ACHN (cell line): ENCODE results near the gene PIP4P1.
"Not testable (repeated sequence)": the region's sequence is repeated elsewhere in the genome, so short reads cannot be mapped to it uniquely, and the experiment has no call there.

ENCODE experiments used
- DNase-seq: peaks from one replicate; pipeline ENCODE4 v3.0.0-alpha.2; 2015
- in situ Hi-C: cut with HindIII; loops from 2 replicates; pipeline ENCODE4 v1.10.0; 2017; ENCODE audit warnings: low sequenced_read_pairs, low pct_ligation_motif_present, low pct_unique_long_range_greater_than_20kb

The PIP4P1 gene

DNA sequence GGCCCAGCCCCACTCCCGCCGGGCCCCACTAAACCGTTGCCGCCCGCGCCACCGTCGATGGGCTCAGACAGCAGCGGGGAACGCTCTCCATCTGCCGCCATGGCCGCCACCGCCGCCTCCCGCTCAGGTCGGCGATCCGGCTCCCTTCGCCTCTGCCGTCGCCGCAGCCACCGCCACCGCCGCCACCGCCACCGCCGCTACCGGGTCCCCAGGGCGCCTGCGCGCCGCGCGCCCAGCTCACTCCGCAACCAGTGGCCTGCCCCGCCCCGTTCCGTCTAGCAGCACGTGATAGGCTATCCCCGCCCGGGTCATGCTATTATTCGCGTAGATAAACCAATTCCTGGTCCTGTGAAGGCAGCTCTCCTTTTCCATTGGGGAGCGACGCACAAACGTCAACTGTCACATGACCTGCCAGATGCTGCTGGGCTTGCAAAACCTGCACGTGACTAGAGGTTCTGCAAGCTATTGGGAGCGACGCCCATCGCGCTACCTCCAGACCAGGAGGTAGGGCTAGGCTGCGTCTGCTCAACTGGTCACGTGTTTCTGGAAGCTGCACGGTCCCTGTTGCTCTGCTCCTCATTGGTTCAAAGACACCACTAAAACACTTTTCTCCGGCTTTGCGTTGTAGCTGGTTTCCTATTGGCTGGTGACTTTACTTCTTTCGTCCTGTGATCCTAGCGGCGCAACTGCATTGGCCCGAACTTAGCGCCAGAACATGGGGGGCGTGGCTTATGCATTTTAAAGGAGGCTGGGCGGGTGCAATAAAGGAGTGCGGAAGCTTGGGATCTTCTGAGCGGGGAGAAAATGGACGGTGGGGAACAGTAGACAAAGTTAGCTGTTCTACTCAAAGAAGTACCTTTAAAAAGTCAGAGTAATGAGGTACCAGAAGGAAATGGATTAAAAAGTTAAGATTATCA is at the start of gene PIP4P1:
PIP4P1 (minus strand) TSS at position 210 of the 917 bp plus-strand sequence; CDS start at position 101, 109 bp downstream.
- in situ Hi-C loops = no loop called here
- DNase-seq = peak; percentile 99

DNA sequence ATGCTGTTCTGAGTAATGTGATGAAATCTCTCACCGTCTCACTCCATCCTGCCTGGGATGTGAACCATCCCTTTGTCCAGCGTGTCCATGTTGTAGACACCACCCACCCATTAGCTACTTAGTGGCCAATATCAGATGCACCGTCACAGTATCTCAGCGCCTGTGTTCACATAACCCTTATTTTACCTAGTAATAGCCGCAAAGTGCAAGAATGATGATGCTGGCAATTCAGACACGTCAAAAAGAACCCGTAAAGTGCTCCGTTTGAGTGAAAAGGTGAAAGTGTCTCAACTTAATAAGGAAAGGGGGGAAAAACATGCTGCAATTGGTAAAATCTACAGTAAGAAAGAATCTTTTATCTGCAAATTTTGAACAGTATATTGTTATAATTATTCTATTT is 47.1 kb upstream of the PIP4P1 start:
- in situ Hi-C loops = no loop called here

DNA sequence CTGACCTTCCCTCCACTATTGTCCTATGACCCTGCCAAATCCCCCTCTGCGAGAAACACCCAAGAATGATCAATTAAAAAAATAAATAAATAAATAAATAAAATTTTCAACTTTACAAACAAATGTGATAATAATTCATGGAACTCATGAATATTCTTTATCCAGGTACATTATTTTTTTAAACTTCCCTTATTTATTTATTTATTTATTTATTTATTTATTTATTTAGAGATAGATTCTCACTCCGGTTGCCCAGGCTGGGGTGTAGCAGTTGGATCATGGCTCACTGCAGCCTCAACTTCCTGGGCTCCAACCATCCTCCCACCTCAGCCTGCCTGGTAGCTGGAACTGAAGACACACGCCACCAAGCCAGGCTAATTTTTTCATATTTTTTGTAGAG is 46.3 kb upstream of the PIP4P1 start:
- in situ Hi-C loops, DNase-seq: not testable (repeated sequence)

More for the DNA sequence above, 47.1 kb upstream of the PIP4P1 start:
- no peak for DNase-seq

DNA sequence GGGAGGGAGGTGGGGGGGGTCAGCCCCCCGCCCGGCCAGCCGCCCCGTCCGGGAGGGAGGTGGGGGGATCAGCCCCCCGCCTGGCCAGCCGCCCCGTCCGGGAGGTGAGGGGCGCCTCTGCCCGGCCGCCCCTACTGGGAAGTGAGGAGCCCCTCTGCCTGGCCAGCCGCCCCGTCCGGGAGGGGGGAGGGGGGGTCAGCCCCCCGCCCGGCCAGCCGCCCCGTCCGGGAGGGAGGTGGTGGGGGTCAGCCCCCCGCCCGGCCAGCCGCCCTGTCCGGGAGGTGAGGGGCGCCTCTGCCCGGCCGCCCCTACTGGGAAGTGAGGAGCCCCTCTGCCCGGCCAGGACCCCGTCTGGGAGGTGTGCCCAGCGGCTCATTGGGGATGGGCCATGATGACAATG is 45.5 kb upstream of the PIP4P1 start:
- DNase-seq, in situ Hi-C loops: not testable (repeated sequence)

DNA sequence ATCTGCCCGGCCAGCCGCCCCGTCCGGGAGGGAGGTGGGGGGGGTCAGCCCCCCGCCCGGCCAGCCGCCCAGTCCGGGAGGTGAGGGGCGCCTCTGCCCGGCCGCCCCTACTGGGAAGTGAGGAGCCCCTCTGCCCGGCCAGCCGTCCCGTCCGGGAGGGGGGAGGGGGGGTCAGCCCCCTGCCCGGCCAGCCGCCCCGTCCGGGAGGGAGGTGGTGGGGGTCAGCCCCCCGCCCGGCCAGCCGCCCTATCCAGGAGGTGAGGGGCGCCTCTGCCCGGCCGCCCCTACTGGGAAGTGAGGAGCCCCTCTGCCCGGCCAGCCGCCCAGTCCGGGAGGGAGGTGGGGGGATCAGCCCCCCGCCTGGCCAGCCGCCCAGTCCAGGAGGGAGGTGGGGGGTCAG is 45.0 kb upstream of the PIP4P1 start:
- in situ Hi-C loops, DNase-seq: not testable (repeated sequence)

DNA sequence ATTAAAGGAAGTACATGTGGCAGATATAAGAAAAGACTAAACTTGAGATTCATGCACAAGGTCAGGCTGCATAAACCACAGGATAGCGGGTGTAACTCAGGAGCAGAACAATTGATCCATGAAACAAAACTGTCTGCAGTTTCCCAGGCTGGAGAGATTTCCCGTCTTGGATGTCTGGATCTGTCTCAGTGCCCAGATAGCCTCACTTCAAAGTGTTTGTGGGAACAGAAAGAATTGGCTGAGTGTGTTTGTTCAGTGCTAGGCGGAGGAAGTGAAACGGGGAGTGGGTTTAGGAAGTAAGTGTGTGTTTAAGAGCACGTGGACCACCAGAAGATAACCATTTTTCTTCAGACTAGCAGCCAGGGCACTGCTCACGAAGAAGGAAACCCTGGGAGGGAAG is 42.7 kb upstream of the PIP4P1 start:
- in situ Hi-C loops = no loop called here
- DNase-seq = no peak

DNA sequence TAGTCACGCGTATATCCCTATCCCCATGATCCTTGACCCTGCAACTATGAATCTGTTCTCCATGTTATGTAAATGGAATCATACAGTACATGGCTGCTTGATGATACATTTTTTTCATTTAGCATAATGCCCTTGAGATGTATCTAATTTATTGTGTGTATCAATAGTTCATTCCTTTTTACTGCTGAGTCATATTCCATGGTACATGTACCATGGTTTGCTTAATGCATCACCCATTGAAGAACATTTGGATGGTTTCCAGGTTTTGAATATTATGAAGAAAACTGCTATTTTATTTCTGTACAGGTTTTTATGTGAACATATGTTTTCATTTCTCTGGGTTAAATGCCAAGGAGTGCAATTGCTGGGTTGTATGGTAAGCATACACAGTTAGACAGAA is 40.1 kb upstream of the PIP4P1 start:
- DNase-seq = no peak
- in situ Hi-C loops = no loop called here

DNA sequence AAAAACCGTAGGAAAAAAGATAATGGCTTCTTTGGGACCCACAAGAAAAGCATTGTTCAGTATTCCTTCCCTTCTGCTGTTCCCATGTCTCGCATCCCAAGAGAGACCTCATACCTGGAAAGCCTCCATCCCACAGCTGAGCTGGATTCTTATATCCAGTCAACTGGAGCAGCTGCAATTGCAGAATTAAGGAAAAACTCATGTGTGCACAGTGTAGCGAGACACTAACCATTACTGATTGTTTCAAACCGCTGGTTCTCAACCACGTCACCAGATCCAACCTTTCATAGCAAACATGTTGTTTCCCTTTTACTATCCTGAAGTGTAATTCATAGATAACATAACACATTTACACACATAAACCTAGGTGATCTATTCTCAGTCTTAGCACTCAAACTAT is 38.6 kb upstream of the PIP4P1 start:
- in situ Hi-C loops = no loop called here
- DNase-seq = no peak

DNA sequence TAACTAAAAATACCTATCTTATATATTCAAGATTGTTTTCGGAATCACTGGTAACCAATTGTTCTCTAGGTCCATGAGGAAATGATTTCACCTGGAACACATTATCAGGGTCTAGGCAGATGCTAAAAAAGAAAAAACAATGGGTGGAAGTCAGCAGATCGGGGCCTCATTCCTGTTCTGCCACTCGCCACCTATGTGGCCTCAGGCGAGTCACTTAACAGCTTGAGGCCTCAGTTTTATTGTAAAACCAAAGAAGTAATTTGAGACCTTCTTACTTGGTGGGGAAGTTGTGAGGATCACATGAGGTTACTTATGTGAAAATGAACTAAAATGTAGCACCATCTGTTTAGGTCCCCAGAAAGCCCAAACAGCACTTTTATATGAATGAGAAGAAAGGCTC is 37.9 kb upstream of the PIP4P1 start:
- in situ Hi-C loops = no loop called here
- no peak for DNase-seq

DNA sequence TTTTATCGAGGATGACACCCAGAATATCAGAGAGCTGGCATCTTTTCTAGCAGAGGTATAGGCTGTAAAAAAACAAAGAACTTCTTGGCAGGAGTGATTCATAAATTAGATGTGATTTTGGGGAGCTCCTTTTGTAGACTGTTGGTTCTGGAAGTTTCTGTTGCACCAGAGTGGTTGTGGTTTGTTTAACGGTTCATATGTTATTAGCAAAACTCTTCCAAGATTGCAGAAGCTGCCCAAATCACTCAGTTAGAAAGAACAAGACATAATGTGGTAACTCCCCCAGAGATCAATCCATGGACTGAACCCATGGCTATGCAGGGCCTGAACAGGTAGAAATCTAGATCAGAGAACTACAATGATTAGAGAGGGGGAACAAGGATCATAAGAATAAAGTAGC is 37.4 kb upstream of the PIP4P1 start:
- no peak for DNase-seq
- in situ Hi-C loops = no loop called here

DNA sequence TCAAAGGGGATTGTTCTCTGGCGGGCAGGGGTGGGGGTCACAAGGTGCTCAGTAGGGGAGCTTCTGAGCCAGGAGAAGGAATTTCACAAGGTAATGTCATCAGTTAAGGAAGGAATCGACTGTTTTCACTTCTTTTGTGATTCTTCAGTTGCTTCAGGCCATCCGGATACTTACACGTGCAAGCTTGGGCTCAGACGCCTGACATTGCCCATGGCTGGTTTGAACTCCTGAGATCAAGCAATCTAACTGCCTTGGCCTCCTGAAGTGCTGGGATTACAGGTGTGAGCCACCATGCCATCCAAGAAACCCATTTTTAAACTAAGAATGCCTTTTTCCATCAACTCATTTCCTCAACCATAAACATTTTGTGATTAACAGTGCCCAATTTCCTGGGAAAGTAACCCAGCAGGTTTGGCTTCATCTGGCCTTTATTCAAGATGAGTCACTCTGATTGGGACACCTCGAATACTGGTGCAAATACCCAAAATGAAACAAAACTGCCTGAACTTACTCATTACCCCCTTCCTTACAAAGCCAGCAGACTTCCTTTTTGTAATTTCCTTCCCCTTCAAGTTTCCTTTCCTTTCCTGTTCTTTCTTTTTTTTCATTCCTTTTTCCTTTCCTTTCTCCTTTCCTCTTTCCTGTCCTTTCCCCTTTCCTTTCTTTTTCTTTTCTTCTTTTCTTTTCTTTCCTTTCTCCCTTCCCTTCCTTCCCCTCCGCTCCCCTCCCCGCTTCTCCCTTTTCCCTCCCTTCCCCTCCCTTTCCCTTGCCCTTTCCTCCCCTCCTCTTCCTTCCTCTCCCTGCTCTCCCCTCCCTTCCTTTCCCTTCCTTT is 33.9 kb upstream of the PIP4P1 start:
- in situ Hi-C loops = no loop called here
- DNase-seq = no peak

DNA sequence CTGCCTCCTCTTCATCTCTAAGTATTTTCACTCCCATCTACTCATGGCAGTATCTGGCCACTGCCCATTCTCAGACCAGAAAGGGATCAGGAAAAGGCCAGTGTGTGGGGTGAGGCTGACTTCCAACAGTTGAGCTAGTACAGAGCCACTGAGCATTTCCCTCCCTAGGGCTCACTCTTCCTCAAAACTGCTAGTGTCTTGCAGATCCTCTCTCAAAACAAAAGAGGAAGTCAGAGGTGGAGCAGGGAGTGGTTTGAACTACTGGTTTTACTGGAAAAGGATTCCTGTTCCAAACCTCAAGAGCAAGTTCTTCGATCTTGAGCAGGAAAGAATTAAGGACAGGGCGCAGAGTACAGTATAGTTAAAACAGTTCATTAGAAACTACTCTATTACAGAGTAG is 32.4 kb upstream of the PIP4P1 start:
- in situ Hi-C loops = no loop called here
- DNase-seq = no peak

DNA sequence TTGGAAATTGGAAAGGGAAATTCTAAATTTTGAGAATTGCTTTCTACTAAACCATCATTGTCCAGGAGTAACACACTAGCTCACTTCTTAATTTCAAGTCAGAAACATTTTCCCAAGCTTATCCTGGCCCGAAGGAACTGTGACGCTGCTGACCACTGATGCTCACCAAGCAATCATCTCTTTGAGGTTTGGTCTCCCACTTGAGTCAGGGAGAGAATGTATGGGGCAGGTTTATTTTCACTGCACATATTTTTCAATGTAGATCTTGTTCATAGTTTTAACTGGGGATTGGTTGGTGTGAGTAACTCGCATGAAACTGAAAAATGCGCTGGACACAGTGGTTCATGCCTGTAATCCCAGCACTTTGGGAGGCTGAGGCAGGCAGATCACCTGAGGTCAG is 31.3 kb upstream of the PIP4P1 start:
- in situ Hi-C loops = no loop called here
- no peak for DNase-seq

DNA sequence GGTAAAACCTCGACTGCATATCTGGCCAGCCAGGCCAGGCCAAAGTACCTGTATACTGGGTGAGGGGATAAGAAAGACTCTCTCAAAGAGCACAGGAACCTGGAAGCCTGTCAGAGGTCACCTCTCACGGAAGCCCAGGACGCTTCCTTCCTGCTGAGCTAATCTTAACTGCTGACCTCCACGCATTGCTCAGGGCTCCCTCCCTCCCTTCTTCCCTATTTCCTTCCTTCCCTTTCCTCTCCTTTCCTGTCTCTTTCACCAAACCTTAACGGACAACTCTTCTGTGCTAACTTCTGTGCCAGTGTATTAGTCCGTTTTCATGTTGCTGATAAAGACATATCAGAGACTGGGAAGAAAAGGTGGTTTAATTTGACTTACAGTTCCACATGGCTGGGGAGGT is 29.3 kb upstream of the PIP4P1 start:
- in situ Hi-C loops = no loop called here
- DNase-seq = no peak

DNA sequence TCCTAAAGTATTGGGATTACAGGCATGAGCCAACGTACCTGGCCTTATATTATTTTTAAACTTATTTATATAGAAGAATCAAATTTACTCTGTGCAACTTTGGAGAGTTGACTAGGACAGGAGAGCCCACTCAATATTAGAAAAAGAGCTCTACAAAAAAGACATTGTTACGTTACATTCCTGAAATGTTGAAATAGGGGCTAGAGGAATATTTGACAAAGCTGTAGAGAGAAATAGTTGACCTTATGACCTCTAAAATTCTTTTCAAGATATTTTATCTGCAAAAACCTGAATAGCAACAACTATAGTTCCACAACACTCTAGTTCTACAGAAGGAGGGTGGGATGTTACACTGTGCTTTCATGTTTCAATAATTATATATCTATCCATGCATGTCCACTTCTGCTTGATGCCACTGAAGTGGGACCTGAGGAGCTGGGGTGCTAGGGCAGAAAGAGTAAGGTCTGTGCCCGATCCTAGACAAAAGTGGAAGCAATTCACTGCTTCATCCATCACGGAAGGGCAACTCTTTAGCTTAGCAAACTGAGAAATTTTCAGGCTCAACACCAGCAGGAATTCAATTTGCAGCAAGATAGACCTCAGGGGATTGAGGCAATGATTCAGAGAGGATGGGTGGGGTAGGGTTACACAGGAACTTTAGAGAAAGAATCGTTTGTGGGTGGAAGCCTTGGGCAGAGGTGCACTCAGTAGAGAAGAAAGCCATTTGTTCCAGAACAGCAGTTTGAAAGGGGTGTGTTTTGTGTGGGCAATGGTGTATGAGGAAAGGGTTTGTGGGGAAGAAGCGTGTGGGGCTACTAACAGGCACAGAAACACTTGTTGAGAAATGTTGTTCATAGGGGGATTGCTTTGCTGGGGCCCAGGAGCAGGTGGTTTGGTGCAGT is 28.1 kb upstream of the PIP4P1 start:
- in situ Hi-C loops = no loop called here
- DNase-seq = no peak

DNA sequence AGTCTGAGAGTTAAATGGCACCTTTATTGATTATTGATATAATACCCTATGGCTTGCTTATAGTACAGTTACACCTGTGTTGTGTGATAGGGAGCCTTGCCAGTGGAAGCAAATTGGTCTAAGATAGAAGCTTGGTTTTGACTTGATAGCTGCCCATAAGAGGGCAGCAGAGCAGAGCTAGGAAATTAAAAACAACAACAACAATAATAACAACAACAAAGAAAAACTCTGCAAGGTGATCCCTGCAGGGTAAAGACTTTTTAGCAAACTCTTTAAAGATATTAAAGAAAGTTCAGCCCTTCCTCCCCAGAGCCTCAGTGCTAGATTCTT is 26.1 kb upstream of the PIP4P1 start:
- in situ Hi-C loops = no loop called here
- no peak for DNase-seq

DNA sequence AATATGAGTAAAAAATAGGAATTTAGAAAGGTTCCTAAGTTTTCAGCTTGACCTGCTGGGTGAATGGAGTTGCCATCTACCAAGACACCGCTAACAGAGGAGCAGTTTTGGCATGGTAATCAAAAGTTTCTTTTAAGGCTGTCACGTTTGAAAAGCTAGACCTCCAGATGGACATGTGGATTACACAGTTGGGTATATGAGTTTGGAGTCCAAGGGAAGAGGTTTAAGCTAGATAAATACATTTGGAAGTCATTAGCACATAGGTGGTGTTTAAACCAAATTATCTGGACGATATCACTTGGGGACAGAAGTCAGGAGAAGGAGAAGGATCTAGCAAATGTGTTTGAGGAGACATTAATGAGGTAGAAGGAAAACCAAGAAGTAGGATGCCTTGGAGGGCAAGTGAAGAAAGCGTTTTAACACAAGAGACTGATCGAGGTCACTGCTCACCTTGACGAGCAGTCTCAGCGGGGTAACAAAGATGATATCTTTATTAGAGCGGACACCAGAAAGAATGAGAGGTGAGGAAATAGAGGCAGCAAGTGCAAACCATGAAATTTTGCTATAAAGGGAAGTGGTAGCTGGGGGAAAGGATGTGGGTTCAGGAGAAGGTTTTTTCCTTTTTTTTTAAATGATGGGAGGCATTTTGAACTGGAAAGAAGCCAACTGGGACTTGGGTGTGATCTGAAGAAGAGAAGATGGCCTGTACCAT is 25.6 kb upstream of the PIP4P1 start:
- in situ Hi-C loops = no loop called here
- no peak for DNase-seq

DNA sequence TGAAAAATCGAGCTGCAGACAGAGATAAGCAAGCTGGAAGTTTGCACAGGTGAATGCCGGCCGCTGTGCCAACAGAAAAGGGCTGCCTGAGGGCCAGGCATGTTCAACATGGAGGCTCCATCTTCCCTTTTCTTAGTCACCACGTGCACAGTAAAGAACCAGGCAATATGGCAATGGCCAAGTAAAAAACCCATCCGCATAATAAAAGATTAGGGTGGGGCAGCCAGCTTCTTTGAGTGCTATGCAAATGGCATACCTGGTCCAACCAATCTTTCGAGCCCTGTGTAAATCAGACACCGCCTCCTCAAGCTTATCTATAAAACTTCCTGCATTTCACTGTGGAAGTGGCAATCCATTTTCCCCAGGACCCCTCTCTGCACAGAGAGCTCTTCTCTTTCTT is 24.7 kb upstream of the PIP4P1 start:
- in situ Hi-C loops = no loop called here
- no peak for DNase-seq
